Ovary (tissue), 9 donors: ENCODE results near the gene ASIC1. TPM values are rescaled to one million over a fixed set of nuclear protein-coding genes. Genes with fewer than 3 reads are reported as not detected.

Source experiments
- DNase-seq, 5 donors: peaks; one replicate each; pipeline ENCODE4 v3.0.0-alpha.2; 2019 to 2020
- H3K27ac ChIP-seq, 2 donors: fragments of 200-600 bp; one replicate each; pipeline versions ENCODE4 v1.5.1 to v1.8.0; 2019 to 2022
- H3K27me3 ChIP-seq: fragments of 200-600 bp; one replicate; pipeline ENCODE4 v1.8.0; 2022
- H3K36me3 ChIP-seq: fragments of 200-600 bp; sonication (generic); one replicate; pipeline ENCODE4 v1.5.1; 2019
- H3K4me1 ChIP-seq: one replicate; pipeline ENCODE4 v1.8.1; 2013; ENCODE audit warnings: mild to moderate bottlenecking, moderate library complexity; ENCODE audit not compliant: insufficient read depth
- H3K4me3 ChIP-seq: fragments of 200-600 bp; sonication (generic); one replicate; pipeline ENCODE4 v1.5.1; 2017
- H3K9me3 ChIP-seq, 2 donors: fragments of 200-600 bp in 1 of 2; sonication (generic) in 1 of 2; one replicate each; pipeline versions ENCODE4 v1.5.1 to v1.8.1; 2013 to 2019; ENCODE audit warnings: mild to moderate bottlenecking in 1 of 2, moderate library complexity in 1 of 2
- EP300 ChIP-seq: sonication (generic); formaldehyde crosslinking; IDR thresholded peaks from one replicate; pipeline ENCODE4 v1.6.1; 2017; ENCODE audit warnings: antibody characterized with exemption
- POLR2A ChIP-seq: fragments of 450-650 bp; IDR thresholded peaks from one replicate; pipeline ENCODE4 v1.6.1; 2017; ENCODE audit warnings: antibody characterized with exemption, mild to moderate bottlenecking, moderate library complexity
- WGBS, 3 donors: extraction: QIAGEN DNeasy Blood & Tissue Kit in 1 of 3; methylation state at CpG; one replicate each; pipeline versions ENCODE4 v1.1.5 to v1.1.7; 2013 to 2017; 5-methylcytosine and 5-hydroxymethylcytosine counted together
- intact Hi-C, 4 donors: fragments of 100-400 bp; cut with DNase I; formaldehyde crosslinking; loops; one replicate each; pipeline versions ENCODE4 v1.11.0 to v1.15.1; 2022 to 2023
- polyA plus RNA-seq, 2 donors: library from polyadenylated mRNA; stranded (reverse); fragments of 200-250 nt in 1 of 2; fragments of 350-450 nt in 1 of 2; fragmentation: Illumina TruSeq in 1 of 2; extraction: RNeasy Lipid Tissue Mini Kit (QIAGEN cat#74804) in 1 of 2; gene quantifications; one replicate each; pipeline ENCODE4 v1.2.3, GENCODE V29; 2013 to 2014
- total RNA-seq, 7 donors: library from RNA; depleted of rRNA in 2 of 7; stranded (reverse); fragments of >200 nt in 2 of 7; fragmentation: NEBNext Ultra II Directional in 3 of 7; extraction: Animal tissue kit (Norgen Biotek cat#: 25700) in 3 of 7; gene quantifications; one replicate each; pipeline versions ENCODE4 v1.1.0 to v1.2.4, GENCODE V29; 2016 to 2023
- TF ChIP-seq, protein P1 (sequence below), 3 donors: fragments of 450-650 bp in 2 of 3; fragments of 200-600 bp in 1 of 3; IDR thresholded peaks; one replicate each; pipeline versions ENCODE4 v1.5.1 to v1.8.0; 2016 to 2022; ENCODE audit warnings: antibody characterized with exemption in 3 of 3, mild to moderate bottlenecking in 1 of 3
- donor health status: DM: no; HTN: no; CAD: no; lungs with moderate emphysema.
- donor health status: DM: no; HTN: no; CAD: no.
- donor health status: Bipolar disorder and iron deficiency.
- donor health status: DM: yes; HTN: yes; CAD: no.
- donor health status: DM: no; HTN: no; CAD: no.
- donor health status: DM: yes; HTN: yes; CAD: no.

The ASIC1 gene
- total and polyA plus RNA-seq, 9 donors: 0.12 to 4.1 (median 0.69) TPM

DNA sequence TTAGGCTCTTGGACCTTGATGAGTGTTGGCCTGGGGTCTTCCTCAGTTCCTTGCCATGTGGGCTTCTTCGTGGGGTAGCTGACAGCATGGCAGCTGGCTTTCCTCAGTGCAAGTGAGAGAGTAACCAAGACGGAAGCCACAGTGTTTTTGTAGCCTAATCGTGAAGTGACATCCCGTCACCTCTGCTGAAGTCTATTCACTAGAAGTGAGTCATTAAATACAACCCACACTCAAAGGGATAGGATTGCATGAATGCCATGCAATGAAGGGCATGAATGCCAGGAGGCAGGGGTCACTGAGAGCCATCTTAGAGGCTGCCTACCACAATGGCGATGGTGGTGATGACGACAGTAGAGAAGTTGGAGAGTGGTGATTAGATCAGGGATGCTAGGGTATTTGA, 13.5 kb upstream of the ASIC1 start:
- Histone ChIP-seq H3K4me3 (no peak overlapping the region), H3K36me3 (no peaks in the 10 kb centered on the region), H3K27ac (no peak overlapping the region), H3K9me3 (no peaks in the 10 kb centered on the region), H3K27me3 (no peaks in the 10 kb centered on the region), H3K4me1 (no peaks in the 10 kb centered on the region)
- intact Hi-C loops: no loop called here
- 64 to 77% (median 67%) methylated on average over 6 of the region's 6 CpGs for WGBS, 3 donors
- DNase-seq: no peak
- TF ChIP-seq POLR2A (no peak), EP300 (no peak)
- TF ChIP-seq, protein P1, sequence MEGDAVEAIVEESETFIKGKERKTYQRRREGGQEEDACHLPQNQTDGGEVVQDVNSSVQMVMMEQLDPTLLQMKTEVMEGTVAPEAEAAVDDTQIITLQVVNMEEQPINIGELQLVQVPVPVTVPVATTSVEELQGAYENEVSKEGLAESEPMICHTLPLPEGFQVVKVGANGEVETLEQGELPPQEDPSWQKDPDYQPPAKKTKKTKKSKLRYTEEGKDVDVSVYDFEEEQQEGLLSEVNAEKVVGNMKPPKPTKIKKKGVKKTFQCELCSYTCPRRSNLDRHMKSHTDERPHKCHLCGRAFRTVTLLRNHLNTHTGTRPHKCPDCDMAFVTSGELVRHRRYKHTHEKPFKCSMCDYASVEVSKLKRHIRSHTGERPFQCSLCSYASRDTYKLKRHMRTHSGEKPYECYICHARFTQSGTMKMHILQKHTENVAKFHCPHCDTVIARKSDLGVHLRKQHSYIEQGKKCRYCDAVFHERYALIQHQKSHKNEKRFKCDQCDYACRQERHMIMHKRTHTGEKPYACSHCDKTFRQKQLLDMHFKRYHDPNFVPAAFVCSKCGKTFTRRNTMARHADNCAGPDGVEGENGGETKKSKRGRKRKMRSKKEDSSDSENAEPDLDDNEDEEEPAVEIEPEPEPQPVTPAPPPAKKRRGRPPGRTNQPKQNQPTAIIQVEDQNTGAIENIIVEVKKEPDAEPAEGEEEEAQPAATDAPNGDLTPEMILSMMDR (IDR thresholded peaks at IDR 0.05): no peak

DNA sequence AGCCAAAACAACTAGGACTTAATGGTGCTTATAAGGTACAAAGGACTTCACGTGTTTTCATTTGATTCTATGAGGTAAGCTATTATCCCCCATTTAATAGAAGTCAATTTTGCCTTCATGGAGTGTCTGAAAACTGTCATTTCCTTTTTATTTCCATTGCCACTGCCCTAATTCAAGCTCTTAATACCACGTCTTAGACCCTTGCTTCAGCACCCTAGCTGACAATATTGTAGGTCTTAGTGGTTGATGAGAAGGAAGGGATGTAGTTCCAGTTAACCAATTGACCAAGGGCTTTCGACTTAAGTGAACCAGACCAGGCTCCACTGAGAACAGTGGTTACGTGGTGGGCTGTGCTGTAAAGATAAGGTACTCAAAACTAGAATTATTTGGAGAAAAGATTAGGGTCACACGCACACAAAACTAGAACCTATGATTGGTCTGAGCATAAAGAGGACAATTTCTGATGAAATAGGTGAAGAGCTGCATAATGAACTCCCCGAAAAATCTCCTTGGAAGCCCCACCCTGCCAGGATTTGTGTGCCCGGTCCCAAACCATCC, 9.6 kb upstream of the ASIC1 start:
- no peaks in the 10 kb centered on the region for H3K9me3 ChIP-seq
- TF ChIP-seq, protein P1 (IDR thresholded peaks at IDR 0.05): no peak
- TF ChIP-seq EP300 (no peak), POLR2A (no peak)
- no peaks in the 10 kb centered on the region for H3K27me3 ChIP-seq
- no peak overlapping the region for H3K27ac ChIP-seq
- peak in 1 of 5 donors; percentile 5 for DNase-seq
- no peaks in the 10 kb centered on the region for H3K36me3 ChIP-seq
- peaks cover 2% of the 10 kb centered on the region for H3K4me1 ChIP-seq
- 86 to 91% (median 88%) methylated on average over 7 of the region's 7 CpGs for WGBS, 3 donors
- no peak overlapping the region for H3K4me3 ChIP-seq
- intact Hi-C loops: no loop called here

DNA sequence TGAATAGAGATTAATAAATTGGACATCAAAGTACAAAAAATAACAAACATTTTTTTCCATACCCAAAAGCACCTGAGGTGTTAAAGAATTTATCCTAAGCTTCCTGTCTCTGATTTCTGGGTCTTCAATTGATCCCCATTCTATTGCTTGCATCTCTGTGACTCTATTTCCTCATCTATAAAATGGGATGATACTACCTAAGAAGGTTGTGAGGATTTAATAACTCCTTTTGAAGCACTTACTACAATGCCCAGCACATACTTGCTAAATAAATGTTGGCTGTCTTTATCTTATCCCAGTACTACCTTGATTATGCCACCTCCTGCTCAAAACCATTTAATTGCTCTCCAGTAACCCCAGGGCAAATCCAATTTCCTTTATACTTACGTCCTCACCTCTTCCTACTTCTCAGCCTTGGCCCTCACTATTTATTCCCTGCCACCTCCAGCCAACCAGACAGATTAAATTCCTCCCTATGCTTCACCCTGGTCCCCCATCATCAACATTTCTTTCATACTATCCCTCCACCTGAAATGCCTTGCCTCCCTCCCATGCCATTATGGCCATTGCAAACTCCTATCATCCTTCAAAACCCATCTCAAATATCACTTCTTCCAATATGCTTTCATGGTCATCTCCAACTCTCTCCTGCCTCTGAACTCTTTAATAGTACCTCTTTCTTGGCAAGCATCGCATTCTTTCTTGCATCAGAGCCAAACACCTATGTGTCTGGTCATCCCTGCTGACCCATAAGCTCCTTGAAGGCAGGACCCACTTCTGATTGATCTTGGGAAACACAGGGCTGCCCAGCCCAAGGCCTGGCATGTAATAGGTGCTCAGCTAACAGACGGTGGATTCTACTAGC, 7.9 kb upstream of the ASIC1 start:
- intact Hi-C loops: loop anchor here in 3 of 4 donors (5.0 to 10.0 kb wide), 3 partner anchors 77 to 185 kb away; partner anchors contain the start of genes AQP5 (in 1 of the 3) and AQP6 (in 1 of the 3)
- no peak overlapping the region for H3K27ac ChIP-seq
- DNase-seq: no peak
- no peaks in the 10 kb centered on the region for H3K27me3 ChIP-seq
- H3K36me3 ChIP-seq: no peaks in the 10 kb centered on the region
- H3K4me3 ChIP-seq: no peak overlapping the region
- TF ChIP-seq EP300 (no peak), POLR2A (no peak)
- TF ChIP-seq, protein P1 (IDR thresholded peaks at IDR 0.05): no peak
- peaks cover 2% of the 10 kb centered on the region for H3K4me1 ChIP-seq
- no peaks in the 10 kb centered on the region for H3K9me3 ChIP-seq
- 67 to 82% (median 80%) methylated on average over 3 of the region's 3 CpGs for WGBS, 3 donors

DNA sequence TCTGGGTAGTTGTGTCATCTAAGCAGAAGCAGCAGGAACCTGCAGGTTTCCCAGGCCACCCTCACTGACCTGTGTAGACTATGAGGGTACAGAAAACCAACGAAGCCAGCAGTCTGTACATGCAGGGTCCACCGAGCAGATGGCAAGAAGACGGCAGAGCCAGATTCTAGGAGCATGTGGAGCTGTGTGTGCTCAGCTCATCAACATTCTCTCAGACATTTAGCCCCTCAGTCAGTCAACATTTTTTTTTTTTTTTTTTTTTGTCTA, 7.3 kb upstream of the ASIC1 start:
- intact Hi-C loops: loop anchor here in 3 of 4 donors (5.0 to 10.0 kb wide), 3 partner anchors 78 to 185 kb away; partner anchors contain the start of genes AQP5 (in 1 of the 3) and AQP6 (in 1 of the 3)

More for the DNA sequence above, 7.3 kb upstream of the ASIC1 start:
- peak overlapping the region; percentile 24 for H3K4me3 ChIP-seq
- H3K36me3 ChIP-seq: no peaks in the 10 kb centered on the region
- H3K27ac ChIP-seq: peak overlapping the region in 1 of 2 donors; percentile 10
- DNase-seq: no peak
- H3K9me3 ChIP-seq: no peaks in the 10 kb centered on the region
- peaks cover 2% of the 10 kb centered on the region for H3K4me1 ChIP-seq
- no peaks in the 10 kb centered on the region for H3K27me3 ChIP-seq
- 44 to 52% (median 49%) methylated on average over 3 of the region's 3 CpGs for WGBS, 3 donors
- TF ChIP-seq POLR2A (no peak), EP300 (no peak)
- TF ChIP-seq, protein P1 (IDR thresholded peaks at IDR 0.05): no peak
